Right atrium auricular region (tissue), 2 donors: Measurements from ENCODE around the gene TOX2. TPM values are rescaled to one million over a fixed set of nuclear protein-coding genes. Genes with fewer than 3 reads are reported as not detected.

ENCODE experiments used
- DNase-seq: peaks from one replicate; pipeline ENCODE4 v3.0.0-alpha.2; 2019; ENCODE audit warnings: low spot score
- H3K27ac ChIP-seq, 2 donors: fragments of 200-600 bp; sonication (generic); 1 replicate in 1 of 2; 2 replicates in 1 of 2; pipeline ENCODE4 v1.5.1; 2016 to 2019
- H3K27me3 ChIP-seq, 2 donors: fragments of 200-600 bp; sonication (generic); one replicate each; pipeline versions ENCODE4 v1.5.1 to v1.6.0; 2017 to 2019
- H3K36me3 ChIP-seq: fragments of 200-600 bp; sonication (generic); one replicate; pipeline ENCODE4 v1.5.1; 2016
- H3K4me1 ChIP-seq, 2 donors: fragments of 200-600 bp; sonication (generic); one replicate each; pipeline versions ENCODE4 v1.5.1 to v1.6.0; 2017 to 2019
- H3K4me3 ChIP-seq, 2 donors: fragments of 200-600 bp; sonication (generic); 1 replicate in 1 of 2; 2 replicates in 1 of 2; pipeline ENCODE4 v1.5.1; 2017 to 2019; ENCODE audit warnings: mild to moderate bottlenecking in 1 of 2, moderate library complexity in 1 of 2
- H3K9me3 ChIP-seq, 2 donors: fragments of 200-600 bp; sonication (generic); one replicate each; pipeline ENCODE4 v1.5.1; 2019
- CTCF ChIP-seq, 2 donors: fragments of 200-600 bp; sonication (generic); IDR thresholded peaks; one replicate each; pipeline ENCODE4 v1.5.1; 2019; ENCODE audit warnings: antibody characterized with exemption in 2 of 2
- total RNA-seq, 2 donors: library from RNA; depleted of rRNA; stranded (reverse); fragments of >200 nt; gene quantifications; one replicate each; pipeline ENCODE4 v1.1.0, GENCODE V29; 2016

TOX2 gene
- total RNA-seq, 2 donors from 2014 or later, result 0.30 to 0.63 TPM

GRCh38 chr20:43973671-43974450 lies 59.2 kb downstream of the TOX2 start:
- H3K36me3 ChIP-seq, result no peaks in the 10 kb centered on the region
- DNase-seq, result no peak
- TF ChIP-seq CTCF (IDR thresholded peaks at IDR 0.05), result no peak
- H3K4me3 ChIP-seq, result no peak overlapping the region
- no peaks in the 10 kb centered on the region for H3K4me1 ChIP-seq
- H3K9me3 ChIP-seq, result no peaks in the 10 kb centered on the region
- H3K27me3 ChIP-seq, result no peaks in the 10 kb centered on the region
- no peak overlapping the region for H3K27ac ChIP-seq

- H3K4me1 ChIP-seq, result no peaks in the 10 kb centered on the region
- no peaks in the 10 kb centered on the region for H3K36me3 ChIP-seq
- no peaks in the 10 kb centered on the region for H3K27me3 ChIP-seq
- H3K4me3 ChIP-seq, result no peak overlapping the region
- TF ChIP-seq CTCF (IDR thresholded peaks at IDR 0.05), result no peak
- no peak overlapping the region for H3K27ac ChIP-seq
- H3K9me3 ChIP-seq, result no peaks in the 10 kb centered on the region
- DNase-seq, result no peak
These were observed 60.0 kb downstream of the TOX2 start for GRCh38 chr20:43974695-43975094.

GRCh38 chr20:43975096-43975768 lies 60.6 kb downstream of the TOX2 start:
- no peak for DNase-seq
- H3K27me3 ChIP-seq, result no peaks in the 10 kb centered on the region
- H3K27ac ChIP-seq, result no peak overlapping the region

GRCh38 chr20:43976547-43976946 lies 61.9 kb downstream of the TOX2 start:
- Histone ChIP-seq H3K4me1 (no peaks in the 10 kb centered on the region), H3K27ac (no peak overlapping the region), H3K27me3 (no peaks in the 10 kb centered on the region), H3K9me3 (no peaks in the 10 kb centered on the region), H3K36me3 (no peaks in the 10 kb centered on the region), H3K4me3 (no peak overlapping the region)
- TF ChIP-seq CTCF (IDR thresholded peaks at IDR 0.05), result no peak
- DNase-seq, result no peak

More at GRCh38 chr20:43975096-43975768, 60.6 kb downstream of the TOX2 start:
- no peaks in the 10 kb centered on the region for H3K4me1 ChIP-seq
- no peaks in the 10 kb centered on the region for H3K9me3 ChIP-seq
- no peaks in the 10 kb centered on the region for H3K36me3 ChIP-seq
- H3K4me3 ChIP-seq, result no peak overlapping the region
- no peak for TF ChIP-seq CTCF (IDR thresholded peaks at IDR 0.05)

GRCh38 chr20:43977252-43977651 lies 62.6 kb downstream of the TOX2 start:
- no peak for TF ChIP-seq CTCF (IDR thresholded peaks at IDR 0.05)
- Histone ChIP-seq H3K9me3 (no peaks in the 10 kb centered on the region), H3K4me1 (no peaks in the 10 kb centered on the region), H3K27me3 (no peaks in the 10 kb centered on the region), H3K36me3 (no peaks in the 10 kb centered on the region), H3K27ac (no peak overlapping the region), H3K4me3 (no peak overlapping the region)
- DNase-seq, result no peak
